NCI-H524 (cell line): Measurements from ENCODE around the gene MOXD1.
A peak's percentile ranks its signal among the peaks of the same experiment; 100 is the strongest.

Experiments used
- DNase-seq, 2 experiments: peaks; one replicate each; lab custom pipeline; 2025; lab: John Stamatoyannopoulos, UW

Gene MOXD1

GRCh38 chr6:132400883-132401617 is at the start of gene MOXD1:
Gene MOXD1, minus strand, starts transcription at chr6:132401475. Its CDS starts 49 bp downstream, at chr6:132401426.
- DNase-seq: peak in 1 of 2 experiments; percentile 49

GRCh38 chr6:132446855-132447241 is 45.6 kb upstream of the MOXD1 start:
- no peak for DNase-seq

- no peak for DNase-seq
These were observed 45.0 kb upstream of the MOXD1 start for GRCh38 chr6:132446141-132446854.

- DNase-seq: no peak
These were observed 44.1 kb upstream of the MOXD1 start for GRCh38 chr6:132445201-132445951.

- peak in 1 of 2 experiments; percentile 55 for DNase-seq
These were observed 41.9 kb upstream of the MOXD1 start for GRCh38 chr6:132443206-132443605.

GRCh38 chr6:132430110-132430509 is 28.8 kb upstream of the MOXD1 start:
- DNase-seq: no peak

GRCh38 chr6:132425176-132425575 is 23.9 kb upstream of the MOXD1 start:
- no peak for DNase-seq

- DNase-seq: no peak
These were observed 22.6 kb upstream of the MOXD1 start for GRCh38 chr6:132423839-132424238.

GRCh38 chr6:132418235-132418965 is 17.1 kb upstream of the MOXD1 start:
- DNase-seq: no peak

- DNase-seq: no peak
These were observed 13.5 kb upstream of the MOXD1 start for GRCh38 chr6:132414761-132415160.

GRCh38 chr6:132414322-132414721 is 13.0 kb upstream of the MOXD1 start:
- DNase-seq: no peak

GRCh38 chr6:132413499-132413802 is 12.2 kb upstream of the MOXD1 start:
- no peak for DNase-seq

GRCh38 chr6:132412656-132413498 is 11.6 kb upstream of the MOXD1 start:
- no peak for DNase-seq

- no peak for DNase-seq
These were observed 10.0 kb upstream of the MOXD1 start for GRCh38 chr6:132411296-132411695.

GRCh38 chr6:132410830-132411229 is 9.6 kb upstream of the MOXD1 start:
- no peak for DNase-seq

GRCh38 chr6:132405143-132405915 is 4.1 kb upstream of the MOXD1 start:
- DNase-seq: no peak

- no peak for DNase-seq
These were observed 3.5 kb upstream of the MOXD1 start for GRCh38 chr6:132404736-132405135.

GRCh38 chr6:132404330-132404729 is 3.1 kb upstream of the MOXD1 start:
- no peak for DNase-seq

GRCh38 chr6:132401618-132402285 is 477 bp upstream of the MOXD1 start:
- DNase-seq: no peak

GRCh38 chr6:132400555-132400882 is 756 bp downstream of the MOXD1 start:
- peak in 1 of 2 experiments; percentile 30 for DNase-seq
